ENCODE data around the gene GUCY2C. TPM values are rescaled to one million over a fixed set of nuclear protein-coding genes. Genes with fewer than 3 reads are reported as not detected.
"Not testable (repeated sequence)": the region's sequence is repeated elsewhere in the genome, so short reads cannot be mapped to it uniquely, and the experiment has no call there.

GUCY2C gene
- total RNA-seq, 2 experiments from 2014 or later, result not detected

GRCh38 chr12:14701809-14702568 is 5.6 kb upstream of the GUCY2C start:
- ATAC-seq (no peak), DNase-seq (no peak)
- intact Hi-C loops (cut with DNase I, micrococcal nuclease), result no loop called here
- CTCF ChIA-PET, result interaction anchor here (0.7 kb wide), 1 partner anchor 258 kb away, joined by 3 read pairs; no protein-coding TSS in a partner anchor
- Mint-ChIP-seq H3K27me3 (no peaks in the 10 kb centered on the region), H3K4me3 (no peak overlapping the region), H3K4me1 (no peaks in the 10 kb centered on the region), H3K27ac (no peak overlapping the region), H3K9me3 (ENCODE audit: low read depth) (no peaks in the 10 kb centered on the region), H3K36me3 (ENCODE audit: low read depth) (no peaks in the 10 kb centered on the region)
- POLR2A ChIA-PET, result no interaction called here

- POLR2A ChIA-PET, result no interaction called here
- CTCF ChIA-PET, result no interaction called here
- ATAC-seq, result no peak
- no peaks in the 10 kb centered on the region for H3K4me1 Mint-ChIP-seq
- no peaks in the 10 kb centered on the region for H3K9me3 Mint-ChIP-seq (ENCODE audit: low read depth)
- no peak for DNase-seq
- no peak overlapping the region for H3K4me3 Mint-ChIP-seq
- H3K27ac Mint-ChIP-seq, result no peak overlapping the region
- no peaks in the 10 kb centered on the region for H3K27me3 Mint-ChIP-seq
- intact Hi-C loops (cut with DNase I, micrococcal nuclease), result no loop called here
- H3K36me3 Mint-ChIP-seq (ENCODE audit: low read depth), result no peaks in the 10 kb centered on the region
Measured at GRCh38 chr12:14700935-14701334, 4.5 kb upstream of the GUCY2C start.

GRCh38 chr12:14699923-14700322 is 3.5 kb upstream of the GUCY2C start:
- Mint-ChIP-seq H3K27ac (no peak overlapping the region), H3K36me3 (ENCODE audit: low read depth) (no peaks in the 10 kb centered on the region), H3K4me1 (no peaks in the 10 kb centered on the region), H3K9me3 (ENCODE audit: low read depth) (no peaks in the 10 kb centered on the region), H3K4me3 (no peak overlapping the region), H3K27me3 (no peaks in the 10 kb centered on the region)
- DNase-seq (no peak), ATAC-seq (no peak)
- ChIA-PET CTCF (no interaction called here), POLR2A (no interaction called here)
- intact Hi-C loops (cut with DNase I, micrococcal nuclease), result no loop called here

GRCh38 chr12:14698555-14698954 is 2.2 kb upstream of the GUCY2C start:
- ChIA-PET POLR2A (no interaction called here), CTCF (interaction anchor here (0.9 to 1.4 kb wide), 2 partner anchors 18 to 71 kb away, joined by 3 to 4 read pairs; no protein-coding TSS in a partner anchor)
- Mint-ChIP-seq H3K27me3 (peaks cover 3% of the 10 kb centered on the region), H3K4me1 (no peaks in the 10 kb centered on the region), H3K27ac (no peak overlapping the region), H3K36me3 (ENCODE audit: low read depth) (no peaks in the 10 kb centered on the region), H3K9me3 (ENCODE audit: low read depth) (no peaks in the 10 kb centered on the region), H3K4me3 (no peak overlapping the region)
- no peak for DNase-seq
- no peak for ATAC-seq
- intact Hi-C loops (cut with DNase I, micrococcal nuclease), result no loop called here

GRCh38 chr12:14695715-14696141 is 671 bp downstream of the GUCY2C start:
- POLR2A ChIA-PET, result no interaction called here
- Mint-ChIP-seq H3K9me3 (ENCODE audit: low read depth) (no peaks in the 10 kb centered on the region), H3K4me1 (no peaks in the 10 kb centered on the region), H3K27me3 (peaks cover 3% of the 10 kb centered on the region), H3K27ac (no peak overlapping the region), H3K36me3 (ENCODE audit: low read depth) (no peaks in the 10 kb centered on the region), H3K4me3 (no peak overlapping the region)
- CTCF ChIA-PET, result no interaction called here
- intact Hi-C loops (cut with DNase I, micrococcal nuclease), result no loop called here
- no peak for DNase-seq
- no peak for ATAC-seq

GRCh38 chr12:14694970-14695369 is 1.4 kb downstream of the GUCY2C start:
- H3K9me3 Mint-ChIP-seq (ENCODE audit: low read depth), result no peaks in the 10 kb centered on the region
- POLR2A ChIA-PET, result no interaction called here
- no peaks in the 10 kb centered on the region for H3K36me3 Mint-ChIP-seq (ENCODE audit: low read depth)
- intact Hi-C loops (cut with DNase I, micrococcal nuclease), result no loop called here
- no peak overlapping the region for H3K4me3 Mint-ChIP-seq
- H3K4me1 Mint-ChIP-seq, result no peaks in the 10 kb centered on the region
- DNase-seq, result no peak
- no peak for ATAC-seq
- H3K27me3 Mint-ChIP-seq, result peaks cover 3% of the 10 kb centered on the region
- no peak overlapping the region for H3K27ac Mint-ChIP-seq
- CTCF ChIA-PET, result no interaction called here

GRCh38 chr12:14694145-14694714 is 2.2 kb downstream of the GUCY2C start:
- Mint-ChIP-seq H3K4me1 (no peaks in the 10 kb centered on the region), H3K27me3 (peaks cover 3% of the 10 kb centered on the region), H3K4me3 (no peak overlapping the region), H3K36me3 (ENCODE audit: low read depth) (no peaks in the 10 kb centered on the region), H3K27ac (no peak overlapping the region), H3K9me3 (ENCODE audit: low read depth) (no peaks in the 10 kb centered on the region)
- ATAC-seq, result no peak
- no peak for DNase-seq
- ChIA-PET POLR2A (no interaction called here), CTCF (interaction anchor here (0.6 to 1.6 kb wide), 5 partner anchors 9 to 916 kb away, joined by 3 to 4 read pairs (median 3); no protein-coding TSS in a partner anchor)
- intact Hi-C loops (cut with DNase I, micrococcal nuclease), result no loop called here

GRCh38 chr12:14693116-14693515 is 3.3 kb downstream of the GUCY2C start:
- H3K4me1 Mint-ChIP-seq, result no peaks in the 10 kb centered on the region
- intact Hi-C loops (cut with DNase I, micrococcal nuclease), result no loop called here
- ChIA-PET CTCF (interaction anchor here (0.8 to 1.6 kb wide), 3 partner anchors 10 to 718 kb away, joined by 3 read pairs; no protein-coding TSS in a partner anchor), POLR2A (no interaction called here)
- no peak overlapping the region for H3K27ac Mint-ChIP-seq
- DNase-seq, result no peak
- H3K27me3 Mint-ChIP-seq, result peaks cover 3% of the 10 kb centered on the region
- no peaks in the 10 kb centered on the region for H3K9me3 Mint-ChIP-seq (ENCODE audit: low read depth)
- no peak for ATAC-seq
- no peaks in the 10 kb centered on the region for H3K36me3 Mint-ChIP-seq (ENCODE audit: low read depth)
- no peak overlapping the region for H3K4me3 Mint-ChIP-seq

- Mint-ChIP-seq H3K27me3 (peaks cover 3% of the 10 kb centered on the region), H3K4me3 (no peak overlapping the region), H3K9me3 (ENCODE audit: low read depth) (no peaks in the 10 kb centered on the region), H3K4me1 (no peaks in the 10 kb centered on the region), H3K36me3 (ENCODE audit: low read depth) (no peaks in the 10 kb centered on the region), H3K27ac (no peak overlapping the region)
- DNase-seq (no peak), ATAC-seq (no peak)
- intact Hi-C loops (cut with DNase I, micrococcal nuclease), result no loop called here
- ChIA-PET POLR2A (no interaction called here), CTCF (interaction anchor here (0.7 kb wide), 1 partner anchor 59 kb away, joined by 3 read pairs; no protein-coding TSS in a partner anchor)
Measured at GRCh38 chr12:14691560-14691959, 4.8 kb downstream of the GUCY2C start.

- Mint-ChIP-seq H3K36me3 (ENCODE audit: low read depth) (no peaks in the 10 kb centered on the region), H3K9me3 (ENCODE audit: low read depth) (no peaks in the 10 kb centered on the region), H3K27me3 (peaks cover 3% of the 10 kb centered on the region), H3K4me1 (no peaks in the 10 kb centered on the region), H3K27ac (no peak overlapping the region), H3K4me3 (no peak overlapping the region)
- intact Hi-C loops (cut with DNase I, micrococcal nuclease), result no loop called here
- ChIA-PET POLR2A (no interaction called here), CTCF (no interaction called here)
- DNase-seq, result no peak
- ATAC-seq, result no peak
Measured at GRCh38 chr12:14689996-14690395, 6.4 kb downstream of the GUCY2C start.

- DNase-seq, result no peak
- Mint-ChIP-seq H3K36me3 (ENCODE audit: low read depth) (no peaks in the 10 kb centered on the region), H3K4me1 (no peaks in the 10 kb centered on the region), H3K27me3 (peaks cover 1% of the 10 kb centered on the region), H3K9me3 (ENCODE audit: low read depth) (no peaks in the 10 kb centered on the region), H3K27ac (no peak overlapping the region), H3K4me3 (no peak overlapping the region)
- no peak for ATAC-seq
- ChIA-PET POLR2A (no interaction called here), CTCF (no interaction called here)
- intact Hi-C loops (cut with DNase I, micrococcal nuclease), result no loop called here
Measured at GRCh38 chr12:14689144-14689543, 7.3 kb downstream of the GUCY2C start.

GRCh38 chr12:14682231-14682630 is 14.2 kb downstream of the GUCY2C start:
- ATAC-seq (peak; percentile 64), DNase-seq (peak; percentile 37)
- H3K36me3 Mint-ChIP-seq (ENCODE audit: low read depth); POLR2A ChIA-PET; H3K27me3 Mint-ChIP-seq; H3K9me3 Mint-ChIP-seq (ENCODE audit: low read depth); H3K4me3 Mint-ChIP-seq; intact Hi-C loops (cut with DNase I, micrococcal nuclease); H3K27ac Mint-ChIP-seq: not testable (repeated sequence)
- peaks cover 18% of the 10 kb centered on the region for H3K4me1 Mint-ChIP-seq
- CTCF ChIA-PET, result interaction anchor here (1.2 kb wide), 1 partner anchor 34 kb away, joined by 3 read pairs; no protein-coding TSS in a partner anchor

All from activated CD4-positive, alpha-beta T cell treated with anti-CD3 and anti-CD28 coated beads for 36 hours (primary cell).